ENCODE measurements around the gene BAIAP2L2.

The BAIAP2L2 gene

GRCh38 chr22:38073150-38074130 is 37.0 kb downstream of the BAIAP2L2 start:
- no peak for TF ChIP-seq CTCF (IDR thresholded peaks at IDR 0.05)

- no peak for TF ChIP-seq CTCF (IDR thresholded peaks at IDR 0.05)
Measured at GRCh38 chr22:38072322-38073149, 37.9 kb downstream of the BAIAP2L2 start.

GRCh38 chr22:38071421-38072321 is 38.8 kb downstream of the BAIAP2L2 start:
- no peak for TF ChIP-seq CTCF (IDR thresholded peaks at IDR 0.05)

GRCh38 chr22:38070250-38070921 is 40.1 kb downstream of the BAIAP2L2 start:
- no peak for TF ChIP-seq CTCF (IDR thresholded peaks at IDR 0.05)

GRCh38 chr22:38069372-38070249 is 40.9 kb downstream of the BAIAP2L2 start:
- TF ChIP-seq CTCF (IDR thresholded peaks at IDR 0.05) = peak; percentile 32; the same call in 1 of the 2 replicates

- TF ChIP-seq CTCF (IDR thresholded peaks at IDR 0.05) = no peak
Measured at GRCh38 chr22:38068641-38069371, 41.7 kb downstream of the BAIAP2L2 start.

All from LNCAP (cell line).